Activated T-helper 9 cell treated with anti-CD3 and anti-CD28 coated beads, Interleukin-2, amount 50 U/mL, for 16 hours (primary cell): ENCODE data around the gene ADCYAP1R1.

Source experiments
- DNase-seq: peaks from one replicate; pipeline ENCODE4 v3.0.0-alpha.2; 2020; ENCODE audit warnings: low read depth

The ADCYAP1R1 gene

GRCh38 chr7:31051598-31052486, at the start of gene ADCYAP1R1:
TSS of gene ADCYAP1R1 (plus strand) at chr7:31052308. CDS start at chr7:31063265, 10,957 bp downstream.
- DNase-seq, result no peak

- no peak for DNase-seq
These were observed 49.0 kb upstream of the ADCYAP1R1 start for GRCh38 chr7:31003097-31003496.

- no peak for DNase-seq
These were observed 48.4 kb upstream of the ADCYAP1R1 start for GRCh38 chr7:31003721-31004120.

- DNase-seq, result no peak
These were observed 47.7 kb upstream of the ADCYAP1R1 start for GRCh38 chr7:31004393-31004792.

GRCh38 chr7:31006857-31007256, 45.3 kb upstream of the ADCYAP1R1 start:
- DNase-seq, result no peak

GRCh38 chr7:31007634-31008033, 44.5 kb upstream of the ADCYAP1R1 start:
- DNase-seq, result no peak

- no peak for DNase-seq
These were observed 37.3 kb upstream of the ADCYAP1R1 start for GRCh38 chr7:31014826-31015225.

GRCh38 chr7:31017032-31017675, 35.0 kb upstream of the ADCYAP1R1 start:
- DNase-seq, result no peak

GRCh38 chr7:31017721-31018120, 34.4 kb upstream of the ADCYAP1R1 start:
- DNase-seq, result no peak

GRCh38 chr7:31019509-31019908, 32.6 kb upstream of the ADCYAP1R1 start:
- DNase-seq, result no peak

GRCh38 chr7:31020161-31020560, 31.9 kb upstream of the ADCYAP1R1 start:
- DNase-seq, result no peak

GRCh38 chr7:31020652-31021051, 31.5 kb upstream of the ADCYAP1R1 start:
- DNase-seq, result no peak

GRCh38 chr7:31022117-31022516, 30.0 kb upstream of the ADCYAP1R1 start:
- no peak for DNase-seq

GRCh38 chr7:31022726-31023125, 29.4 kb upstream of the ADCYAP1R1 start:
- DNase-seq, result no peak

- no peak for DNase-seq
These were observed 28.2 kb upstream of the ADCYAP1R1 start for GRCh38 chr7:31023877-31024276.

GRCh38 chr7:31027161-31027965, 24.7 kb upstream of the ADCYAP1R1 start:
- DNase-seq, result no peak

- DNase-seq, result no peak
These were observed 24.1 kb upstream of the ADCYAP1R1 start for GRCh38 chr7:31028006-31028405.

- no peak for DNase-seq
These were observed 23.6 kb upstream of the ADCYAP1R1 start for GRCh38 chr7:31028417-31028992.

GRCh38 chr7:31029251-31030042, 22.7 kb upstream of the ADCYAP1R1 start:
- no peak for DNase-seq

GRCh38 chr7:31033674-31034300, 18.3 kb upstream of the ADCYAP1R1 start:
- DNase-seq, result no peak

- no peak for DNase-seq
These were observed 15.2 kb upstream of the ADCYAP1R1 start for GRCh38 chr7:31036924-31037323.
